Cardiac fibroblast (primary cell): ENCODE measurements around the gene MYH15.

Experiments
- DNase-seq, 2 donors: peaks; one replicate each; pipeline versions ENCODE4 v3.0.0 to v3.0.0-alpha.2; 2010; ENCODE audit warnings: low read depth in 2 of 2
- H3K4me3 ChIP-seq, 2 donors: replicated peaks in 1 of 2; 1 replicate in 1 of 2; 2 replicates in 1 of 2; pipeline ENCODE4 v1.5.1; 2011; ENCODE audit warnings: low read depth in 2 of 2, low read length in 2 of 2, mild to moderate bottlenecking in 2 of 2, moderate library complexity in 1 of 2
- TF ChIP-seq, protein P1 (sequence below): IDR thresholded peaks from one replicate; pipeline ENCODE4 v1.5.1; 2011; ENCODE audit warnings: low read depth, mild to moderate bottlenecking, low read length, inconsistent platforms

MYH15 gene

DNA sequence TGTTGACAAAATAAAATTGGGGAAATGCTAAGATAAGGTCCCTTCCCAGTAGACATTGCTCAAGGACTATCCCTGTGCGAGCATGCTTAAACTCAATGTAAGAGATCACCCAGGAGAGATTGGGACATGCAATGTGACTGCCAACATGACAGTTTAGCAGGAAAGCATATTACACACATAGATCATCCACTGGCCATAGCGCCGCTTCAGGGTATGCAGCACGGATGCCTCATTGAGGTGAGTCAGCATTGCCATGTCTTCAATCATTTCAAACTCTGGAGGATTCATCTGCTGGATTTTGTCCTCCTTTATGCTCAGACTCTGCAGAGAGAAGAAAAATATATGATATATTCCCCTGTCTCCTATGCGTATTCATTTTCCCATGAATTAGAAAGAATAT is 8.9 kb downstream of the MYH15 start:
- H3K4me3 ChIP-seq, result no peak overlapping the region
- DNase-seq, result no peak
- TF ChIP-seq, protein P1, sequence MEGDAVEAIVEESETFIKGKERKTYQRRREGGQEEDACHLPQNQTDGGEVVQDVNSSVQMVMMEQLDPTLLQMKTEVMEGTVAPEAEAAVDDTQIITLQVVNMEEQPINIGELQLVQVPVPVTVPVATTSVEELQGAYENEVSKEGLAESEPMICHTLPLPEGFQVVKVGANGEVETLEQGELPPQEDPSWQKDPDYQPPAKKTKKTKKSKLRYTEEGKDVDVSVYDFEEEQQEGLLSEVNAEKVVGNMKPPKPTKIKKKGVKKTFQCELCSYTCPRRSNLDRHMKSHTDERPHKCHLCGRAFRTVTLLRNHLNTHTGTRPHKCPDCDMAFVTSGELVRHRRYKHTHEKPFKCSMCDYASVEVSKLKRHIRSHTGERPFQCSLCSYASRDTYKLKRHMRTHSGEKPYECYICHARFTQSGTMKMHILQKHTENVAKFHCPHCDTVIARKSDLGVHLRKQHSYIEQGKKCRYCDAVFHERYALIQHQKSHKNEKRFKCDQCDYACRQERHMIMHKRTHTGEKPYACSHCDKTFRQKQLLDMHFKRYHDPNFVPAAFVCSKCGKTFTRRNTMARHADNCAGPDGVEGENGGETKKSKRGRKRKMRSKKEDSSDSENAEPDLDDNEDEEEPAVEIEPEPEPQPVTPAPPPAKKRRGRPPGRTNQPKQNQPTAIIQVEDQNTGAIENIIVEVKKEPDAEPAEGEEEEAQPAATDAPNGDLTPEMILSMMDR, result no peak

DNA sequence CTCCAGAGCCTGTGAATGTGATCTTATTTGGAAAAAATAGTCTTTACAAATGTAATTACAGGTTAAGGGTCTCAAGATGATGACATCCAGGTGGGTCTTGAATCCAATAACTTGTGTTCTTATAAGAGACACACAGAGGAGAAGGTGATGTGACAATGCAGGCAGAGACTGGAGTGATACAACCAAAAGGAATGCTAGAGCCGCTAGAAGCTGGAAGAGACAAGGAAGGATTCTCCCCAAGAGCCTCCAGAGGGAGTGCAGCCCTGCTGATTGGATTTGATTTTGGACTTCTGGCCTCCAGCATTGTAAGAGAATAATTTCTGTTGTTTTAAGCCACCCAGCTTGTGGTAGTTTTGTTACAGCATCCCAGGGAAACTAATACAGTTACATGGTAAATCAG is 9.7 kb downstream of the MYH15 start:
- TF ChIP-seq, protein P1, result no peak

DNA sequence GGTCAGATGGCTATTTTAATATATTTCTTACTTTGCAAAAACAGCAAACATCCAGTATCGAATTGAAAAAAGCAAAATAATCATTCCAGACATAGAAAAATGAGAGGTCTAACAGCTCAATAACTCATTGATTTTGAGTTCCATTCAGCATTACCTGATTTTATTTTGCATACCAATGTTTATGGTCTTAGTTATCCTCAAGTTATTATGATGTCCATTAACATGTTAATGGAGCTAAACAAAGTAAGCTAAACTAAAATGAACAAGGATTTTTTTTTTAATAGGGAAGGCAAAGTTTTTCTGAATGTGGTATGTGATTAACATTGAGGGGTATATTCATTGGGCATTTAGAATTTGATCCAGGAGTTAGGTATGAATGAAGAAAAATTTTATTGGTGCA is 13.1 kb downstream of the MYH15 start:
- TF ChIP-seq, protein P1, result no peak
- no peak overlapping the region for H3K4me3 ChIP-seq
- no peak for DNase-seq

More for the DNA sequence above, 9.7 kb downstream of the MYH15 start:
- peak in 1 of 2 donors; percentile 41 for DNase-seq
- no peak overlapping the region for H3K4me3 ChIP-seq

DNA sequence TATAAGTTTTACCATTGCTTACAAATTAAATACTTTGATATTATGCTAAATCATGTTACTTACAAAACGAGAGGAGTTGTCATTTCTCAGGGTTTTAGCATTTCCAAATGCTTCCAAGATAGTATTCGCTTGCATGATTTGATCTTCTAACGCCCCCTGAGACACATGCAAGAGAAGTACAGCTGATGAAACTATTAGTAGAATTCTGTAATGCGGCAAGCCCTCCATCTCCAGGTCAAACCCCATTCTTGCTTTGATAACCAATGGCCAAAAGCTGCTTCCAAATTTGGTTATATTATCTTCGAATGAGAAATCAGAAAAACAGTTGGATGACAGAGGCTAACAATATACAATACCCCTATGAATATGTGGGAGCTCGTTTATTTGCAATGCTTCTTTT is 14.7 kb downstream of the MYH15 start:
- no peak overlapping the region for H3K4me3 ChIP-seq
- peak in 1 of 2 donors; percentile 36 for DNase-seq
- TF ChIP-seq, protein P1, result no peak

DNA sequence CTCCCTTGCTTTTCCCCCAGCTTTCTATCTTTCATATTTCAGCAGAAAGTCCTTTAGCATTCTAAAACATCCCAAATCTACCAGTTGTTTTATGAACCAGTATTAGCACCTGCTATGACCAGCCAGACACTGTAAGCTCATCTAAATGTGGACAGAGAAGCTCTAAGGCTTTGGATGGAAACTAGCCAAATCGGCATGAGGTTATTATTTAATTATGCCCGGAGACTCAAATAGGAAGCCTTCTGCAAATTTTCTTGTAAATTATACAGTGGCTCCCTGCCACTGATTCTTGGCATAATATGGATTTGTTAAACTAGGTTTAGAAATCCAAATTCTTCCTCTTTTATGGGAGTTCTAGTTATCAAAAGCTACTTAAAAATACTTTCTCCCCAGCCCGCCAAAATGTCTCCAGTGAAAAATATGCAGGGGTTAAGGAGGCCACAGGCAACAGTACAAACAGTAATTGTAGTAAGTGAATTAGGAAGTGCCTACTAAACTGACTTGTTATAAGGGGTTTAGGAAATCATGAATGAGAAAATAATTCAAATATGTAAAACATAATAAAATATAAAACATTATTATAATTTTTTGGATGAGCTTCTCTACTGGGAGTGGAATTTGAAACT is 15.4 kb downstream of the MYH15 start:
- no peak overlapping the region for H3K4me3 ChIP-seq
- DNase-seq, result no peak
- TF ChIP-seq, protein P1, result no peak

DNA sequence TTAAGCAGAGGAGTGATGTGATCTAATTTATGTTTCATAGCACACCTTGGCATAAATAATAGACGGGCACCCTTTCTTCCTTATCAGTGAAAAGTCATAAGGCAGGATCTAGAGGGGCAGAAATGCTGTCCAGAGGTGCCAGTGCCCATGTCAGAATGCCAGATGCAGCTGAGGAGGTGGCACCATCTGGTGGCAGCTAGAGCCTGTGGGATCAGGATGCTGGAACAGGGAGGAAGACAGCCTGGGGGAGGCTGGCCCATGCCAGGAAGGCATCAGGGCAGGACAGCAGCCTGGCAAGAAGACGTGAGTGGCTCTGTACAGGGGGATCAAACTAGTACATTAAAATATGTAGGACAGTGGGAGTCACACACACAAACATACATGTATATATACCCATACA is 16.5 kb downstream of the MYH15 start:
- TF ChIP-seq, protein P1, result peak; percentile 17
- H3K4me3 ChIP-seq, result no peak overlapping the region
- peak in 1 of 2 donors; percentile 8 for DNase-seq

DNA sequence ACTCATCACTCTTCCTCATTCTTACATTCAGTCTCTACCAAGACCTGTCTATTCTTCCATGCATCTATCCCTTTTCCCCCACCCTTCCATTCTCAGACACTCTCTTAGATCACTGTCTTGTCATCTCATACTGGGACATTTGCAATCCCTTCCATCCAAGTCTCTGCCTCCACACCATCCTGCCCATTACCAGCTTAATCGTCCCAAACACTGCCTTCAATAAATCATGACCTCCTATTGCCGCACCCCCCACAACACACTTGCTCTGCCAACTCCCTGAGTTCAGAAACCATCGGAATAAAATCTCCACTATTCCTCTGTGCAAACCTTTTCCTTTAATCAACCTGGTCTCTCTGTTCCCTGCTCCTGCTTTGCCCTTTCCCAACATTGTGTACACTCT is 18.9 kb downstream of the MYH15 start:
- DNase-seq, result no peak
- TF ChIP-seq, protein P1, result no peak
- no peak overlapping the region for H3K4me3 ChIP-seq
